ENCODE results near the gene INO80. TPM values are rescaled to one million over a fixed set of nuclear protein-coding genes. Genes with fewer than 3 reads are reported as not detected.
A peak's percentile ranks its signal among the peaks of the same experiment; 100 is the strongest.

The INO80 gene
- total RNA-seq, 2 donors from 2014 or later, result 11.1 to 16.8 TPM

DNA sequence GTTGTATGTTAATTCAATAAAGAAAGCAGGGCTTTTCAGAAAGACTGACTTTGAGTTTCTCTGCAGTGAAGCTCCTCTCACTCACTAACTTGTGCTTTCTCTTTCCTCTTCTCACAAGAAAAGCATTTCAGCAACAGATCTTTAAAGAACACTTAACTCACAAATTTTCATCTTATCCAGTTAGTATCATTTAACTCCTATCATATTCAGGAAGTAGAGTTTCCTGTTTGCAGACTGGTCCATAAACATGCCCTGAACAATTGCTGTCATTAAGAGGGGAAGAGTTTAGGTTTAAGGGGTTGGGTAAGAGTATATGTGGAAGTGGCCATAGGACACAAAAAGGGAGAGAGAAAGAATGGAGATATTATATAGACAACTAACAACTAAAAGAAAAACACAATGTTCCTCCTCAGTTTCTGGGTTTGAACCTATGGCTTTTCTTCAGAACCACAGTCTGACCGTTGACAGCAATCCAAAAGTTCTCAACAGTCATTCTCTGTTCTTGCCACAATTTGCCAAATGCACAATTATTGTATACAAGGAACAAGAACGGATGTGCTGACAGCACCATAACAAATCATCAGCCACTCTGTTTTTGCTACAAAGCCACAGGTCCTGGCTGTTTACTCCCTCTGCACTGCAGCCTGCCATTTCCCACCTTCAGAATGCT lies 98.9 kb downstream of the INO80 start:
- ATAC-seq, result no peak
- intact Hi-C loops (cut with DNase I), result loop anchor here in 1 of 2 donors (10.0 kb wide), 1 partner anchor 72 kb away; no protein-coding TSS in a partner anchor
- no peak for DNase-seq

- ATAC-seq (no peak), DNase-seq (no peak)
- intact Hi-C loops (cut with DNase I), result loop anchor here in 1 of 2 donors (10.0 kb wide), 1 partner anchor 69 kb away; no protein-coding TSS in a partner anchor
Observed at GRCh38 chr15:41013691-41014414, 102.2 kb downstream of the INO80 start.

- intact Hi-C loops (cut with DNase I), result loop anchor here in 1 of 2 donors (10.0 kb wide), 1 partner anchor 66 kb away; no protein-coding TSS in a partner anchor
- no peak for DNase-seq
- no peak for ATAC-seq
Observed at GRCh38 chr15:41011055-41011815, 104.8 kb downstream of the INO80 start.

- intact Hi-C loops (cut with DNase I), result loop anchor here in 1 of 2 donors (10.0 kb wide), 1 partner anchor 66 kb away; no protein-coding TSS in a partner anchor
- no peak for ATAC-seq
Observed at GRCh38 chr15:41010345-41010744, 105.7 kb downstream of the INO80 start.

GRCh38 chr15:41006479-41006878 lies 109.6 kb downstream of the INO80 start:
- DNase-seq (no peak), ATAC-seq (peak; percentile 56 to 78)
- intact Hi-C loops (cut with DNase I), result no loop called here

More at GRCh38 chr15:41010345-41010744, 105.7 kb downstream of the INO80 start:
- DNase-seq, result no peak

DNA sequence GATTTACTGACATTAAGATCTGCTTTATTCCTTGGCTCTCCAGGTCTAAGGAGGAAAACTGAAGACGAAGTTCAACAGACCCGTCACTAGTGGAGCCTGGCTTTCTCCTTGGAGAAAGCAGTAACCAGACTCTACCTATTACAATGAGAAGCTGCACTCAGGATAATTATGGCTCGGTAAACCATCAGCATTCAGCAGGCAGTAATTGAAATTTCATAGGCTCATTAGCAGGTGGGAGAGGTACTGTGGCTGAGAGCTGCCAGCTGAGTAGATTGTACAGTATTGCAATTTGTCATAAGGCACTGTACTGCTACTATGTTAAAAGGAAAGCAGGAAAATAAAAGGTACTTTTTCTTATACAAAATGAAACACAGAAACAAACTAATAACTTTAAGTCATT lies 111.6 kb downstream of the INO80 start:
- intact Hi-C loops (cut with DNase I), result no loop called here

DNA sequence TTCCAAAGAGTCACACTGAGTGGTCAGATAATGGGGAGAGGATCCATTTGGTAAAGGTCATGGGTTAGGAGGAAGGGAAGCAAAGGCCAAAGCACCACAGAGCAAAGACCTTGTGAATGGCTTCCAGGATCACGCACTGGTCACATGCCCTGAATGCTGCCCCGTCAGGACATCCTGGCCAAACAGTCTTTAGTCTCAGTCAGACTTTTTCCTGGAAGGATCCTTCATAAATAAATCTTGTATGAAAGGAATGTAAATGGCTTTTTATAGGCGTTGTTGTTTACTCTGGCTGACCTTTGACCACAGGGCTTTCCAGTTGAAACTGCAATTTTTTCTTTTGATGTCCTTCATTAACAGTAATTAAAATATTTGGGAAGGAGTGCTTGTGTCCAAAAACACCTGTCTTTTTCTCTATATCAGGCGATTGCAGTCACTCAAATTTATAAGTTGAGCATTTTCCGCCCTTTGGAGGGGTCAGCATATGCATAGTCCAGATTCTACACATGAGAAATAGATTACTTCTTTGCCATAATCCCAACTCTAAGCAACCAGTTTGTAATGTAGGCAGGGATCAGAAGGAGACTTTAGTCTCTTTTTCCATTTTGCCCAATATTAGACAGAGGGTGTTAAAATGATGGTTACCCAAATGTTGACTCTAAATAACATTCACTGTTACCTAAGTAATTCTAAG lies 114.4 kb downstream of the INO80 start:
- DNase-seq (no peak), ATAC-seq (peak in 1 of 2 donors; percentile 26)
- intact Hi-C loops (cut with DNase I), result no loop called here

More for the DNA sequence above, 111.6 kb downstream of the INO80 start:
- ATAC-seq (no peak), DNase-seq (no peak)

- DNase-seq (no peak), ATAC-seq (no peak)
- intact Hi-C loops (cut with DNase I), result no loop called here
Observed at GRCh38 chr15:40999190-40999589, 116.9 kb downstream of the INO80 start.

- intact Hi-C loops (cut with DNase I), result no loop called here
- ATAC-seq (no peak), DNase-seq (no peak)
Observed at GRCh38 chr15:40995656-40996055, 120.4 kb downstream of the INO80 start.

DNA sequence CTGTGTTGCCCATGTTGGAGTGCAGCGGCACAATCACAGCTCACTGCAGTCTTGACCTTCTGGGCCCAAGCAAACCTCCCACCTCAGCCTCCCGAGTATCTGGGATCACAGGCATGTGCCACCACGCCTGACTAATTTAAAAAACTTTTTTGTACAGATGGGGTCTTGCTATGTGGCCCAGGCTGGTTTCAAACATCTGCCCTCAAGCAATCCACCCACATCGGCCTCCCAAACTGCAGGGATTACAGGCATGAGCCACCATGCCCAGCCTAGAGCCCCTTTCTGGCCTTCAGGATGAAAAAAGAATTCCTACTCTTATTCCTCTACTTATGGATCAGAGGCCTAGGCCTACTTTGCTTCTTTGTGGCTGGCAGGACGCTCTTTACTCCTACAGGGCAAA lies 123.3 kb downstream of the INO80 start:
- intact Hi-C loops (cut with DNase I), result no loop called here
- DNase-seq (no peak), ATAC-seq (no peak)

- no peak for ATAC-seq
- no peak for DNase-seq
- intact Hi-C loops (cut with DNase I), result no loop called here
Observed at GRCh38 chr15:40992241-40992741, 123.8 kb downstream of the INO80 start.

GRCh38 chr15:40991355-40991754 lies 124.7 kb downstream of the INO80 start:
- intact Hi-C loops (cut with DNase I), result no loop called here
- no peak for DNase-seq
- ATAC-seq, result no peak

- no peak for DNase-seq
- ATAC-seq, result no peak
- intact Hi-C loops (cut with DNase I), result no loop called here
Observed at GRCh38 chr15:40990789-40991188, 125.3 kb downstream of the INO80 start.

GRCh38 chr15:40990080-40990479 lies 126.0 kb downstream of the INO80 start:
- intact Hi-C loops (cut with DNase I), result no loop called here
- DNase-seq (no peak), ATAC-seq (no peak)

DNA sequence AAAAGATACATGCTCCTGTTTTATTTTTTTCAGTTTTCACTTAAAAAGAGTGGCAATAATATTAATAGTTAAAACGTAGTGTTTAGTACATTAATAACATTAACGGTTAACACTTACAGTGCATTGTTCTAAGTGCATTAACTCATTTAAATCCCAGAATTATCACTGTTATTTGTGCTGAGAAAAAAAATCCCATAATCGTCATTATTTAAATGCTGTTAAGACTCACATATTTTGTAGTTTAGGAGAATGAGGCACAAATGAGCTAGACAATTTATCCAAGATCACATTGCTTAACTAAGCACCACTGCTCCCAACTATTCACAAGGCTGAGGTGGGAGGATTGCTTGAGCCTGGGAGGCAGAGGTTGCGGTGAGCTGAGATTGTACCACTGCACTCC lies 127.9 kb downstream of the INO80 start:
- intact Hi-C loops (cut with DNase I), result no loop called here

GRCh38 chr15:40986820-40987219 lies 129.3 kb downstream of the INO80 start:
- DNase-seq (no peak), ATAC-seq (no peak)
- intact Hi-C loops (cut with DNase I), result no loop called here

More for the DNA sequence above, 127.9 kb downstream of the INO80 start:
- DNase-seq (no peak), ATAC-seq (no peak)

GRCh38 chr15:40985541-40986330 lies 130.3 kb downstream of the INO80 start:
- intact Hi-C loops (cut with DNase I), result no loop called here
- no peak for ATAC-seq
- DNase-seq, result no peak

- no peak for ATAC-seq
- no peak for DNase-seq
- intact Hi-C loops (cut with DNase I), result no loop called here
Observed at GRCh38 chr15:40984964-40985363, 131.1 kb downstream of the INO80 start.
